Hematopoietic multipotent progenitor cell treated with erythropoietin and hydrocortisone succinate and interleukin-3 and kit ligand, for 6 days (in vitro differentiated cells): ENCODE data around the gene RNF167.
A peak's percentile ranks its signal among the peaks of the same experiment; 100 is the strongest.

Experiments
- DNase-seq: peaks from one replicate; pipeline ENCODE4 v3.0.0-alpha.2; 2015

RNF167 gene

GRCh38 chr17:4940555-4941318 is 669 bp downstream of the RNF167 start:
- peak; percentile 49 for DNase-seq

- DNase-seq: peak; percentile 38
Observed at GRCh38 chr17:4941319-4941610, 1.2 kb downstream of the RNF167 start.

DNA sequence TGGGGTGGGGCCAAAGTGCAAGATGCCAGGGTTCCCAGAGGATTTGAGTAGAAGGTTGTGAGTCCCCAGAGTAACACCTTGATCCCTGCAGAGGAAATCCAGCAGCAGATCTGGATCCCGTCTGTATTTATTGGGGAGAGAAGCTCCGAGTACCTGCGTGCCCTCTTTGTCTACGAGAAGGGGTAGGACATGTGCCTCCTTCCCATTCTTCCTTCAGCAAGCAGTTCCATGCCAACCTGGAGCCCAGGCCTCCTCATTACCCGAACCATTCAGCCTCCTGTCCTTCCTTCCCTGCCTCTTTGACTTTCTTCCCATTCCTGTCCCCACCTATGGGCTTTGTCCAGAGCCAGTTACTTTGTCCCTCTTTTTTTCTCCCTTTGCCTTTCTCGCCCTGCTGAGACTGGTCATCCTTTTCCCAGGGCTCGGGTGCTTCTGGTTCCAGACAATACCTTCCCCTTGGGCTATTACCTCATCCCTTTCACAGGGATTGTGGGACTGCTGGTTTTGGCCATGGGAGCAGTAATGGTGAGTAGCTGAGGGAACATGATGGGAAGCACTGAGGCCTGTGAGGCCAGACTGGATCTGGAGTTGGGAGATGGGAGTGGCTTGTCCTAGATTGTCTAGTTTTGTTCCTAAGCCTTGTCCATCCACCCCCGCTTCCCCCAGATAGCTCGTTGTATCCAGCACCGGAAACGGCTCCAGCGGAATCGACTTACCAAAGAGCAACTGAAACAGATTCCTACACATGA is 2.9 kb downstream of the RNF167 start:
- no peak for DNase-seq

- DNase-seq: peak; percentile 89
Observed at GRCh38 chr17:4944163-4944553, 4.1 kb downstream of the RNF167 start.

DNA sequence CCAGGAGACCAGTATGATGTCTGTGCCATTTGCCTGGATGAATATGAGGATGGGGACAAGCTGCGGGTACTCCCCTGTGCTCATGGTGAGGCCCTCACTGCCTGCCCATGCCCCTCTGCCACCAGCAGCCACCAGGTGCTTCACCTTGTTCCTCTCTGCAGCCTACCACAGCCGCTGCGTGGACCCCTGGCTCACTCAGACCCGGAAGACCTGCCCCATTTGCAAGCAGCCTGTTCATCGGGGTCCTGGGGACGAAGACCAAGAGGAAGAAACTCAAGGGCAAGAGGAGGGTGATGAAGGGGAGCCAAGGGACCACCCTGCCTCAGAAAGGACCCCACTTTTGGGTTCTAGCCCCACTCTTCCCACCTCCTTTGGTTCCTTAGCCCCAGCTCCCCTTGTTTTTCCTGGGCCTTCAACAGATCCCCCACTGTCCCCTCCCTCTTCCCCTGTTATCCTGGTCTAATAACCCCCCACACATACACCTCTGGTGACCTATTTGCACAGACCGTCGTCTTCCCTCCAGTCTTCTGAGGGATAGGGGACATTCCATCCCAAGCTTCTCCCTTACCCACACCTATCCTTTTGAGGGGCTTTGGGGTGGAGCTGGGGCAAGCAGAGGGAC is 4.6 kb downstream of the RNF167 start:
- no peak for DNase-seq

- peak; percentile 92 for DNase-seq
Observed at GRCh38 chr17:4945176-4945943, 5.3 kb downstream of the RNF167 start.

DNA sequence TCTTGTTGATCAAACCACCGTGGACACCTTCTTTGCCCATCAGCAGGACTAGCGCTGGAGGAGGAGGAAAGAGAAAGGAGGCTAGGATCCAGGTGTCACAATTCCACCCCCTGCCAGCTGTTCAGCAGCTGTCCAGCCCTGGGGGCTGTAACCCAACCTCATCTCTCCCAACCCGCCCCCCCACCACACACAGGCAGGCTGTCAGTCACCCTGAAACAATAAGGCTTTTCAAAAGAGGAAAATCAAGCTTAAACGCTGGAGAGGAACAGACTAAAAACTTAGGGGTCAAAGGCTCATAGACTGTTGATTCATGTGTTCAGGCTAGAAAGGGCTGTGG is 5.8 kb downstream of the RNF167 start:
- no peak for DNase-seq

DNA sequence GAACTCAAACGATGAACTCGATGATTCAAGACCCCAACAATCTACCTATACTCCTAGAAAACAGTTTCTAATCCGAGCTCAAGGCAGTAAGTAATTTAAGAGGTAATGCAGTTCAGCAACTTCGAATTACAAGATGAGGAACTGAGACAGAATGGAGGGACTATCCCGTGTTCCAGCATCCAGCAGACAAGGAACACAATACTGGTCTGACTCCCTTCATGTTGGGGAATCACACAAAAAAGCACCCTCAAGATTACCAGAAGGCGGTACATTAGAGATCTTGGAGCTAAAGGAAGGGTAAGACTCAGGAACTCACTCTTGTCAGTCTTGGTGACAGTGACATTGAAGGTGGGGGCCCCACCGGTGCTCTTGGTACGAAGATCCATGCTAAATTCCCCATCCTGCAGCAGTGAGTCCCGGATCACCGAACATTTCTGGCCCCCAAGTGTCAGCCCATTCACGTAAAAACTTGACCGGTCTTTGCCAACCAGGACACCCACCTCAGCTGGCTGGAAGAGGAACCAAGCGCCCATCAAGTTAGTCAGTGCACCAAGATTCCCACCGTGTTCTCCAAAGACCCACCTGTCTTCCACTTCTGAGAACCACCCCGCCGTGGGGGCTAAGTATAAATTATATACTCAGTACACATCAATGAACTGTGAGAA is 6.4 kb downstream of the RNF167 start:
- no peak for DNase-seq

DNA sequence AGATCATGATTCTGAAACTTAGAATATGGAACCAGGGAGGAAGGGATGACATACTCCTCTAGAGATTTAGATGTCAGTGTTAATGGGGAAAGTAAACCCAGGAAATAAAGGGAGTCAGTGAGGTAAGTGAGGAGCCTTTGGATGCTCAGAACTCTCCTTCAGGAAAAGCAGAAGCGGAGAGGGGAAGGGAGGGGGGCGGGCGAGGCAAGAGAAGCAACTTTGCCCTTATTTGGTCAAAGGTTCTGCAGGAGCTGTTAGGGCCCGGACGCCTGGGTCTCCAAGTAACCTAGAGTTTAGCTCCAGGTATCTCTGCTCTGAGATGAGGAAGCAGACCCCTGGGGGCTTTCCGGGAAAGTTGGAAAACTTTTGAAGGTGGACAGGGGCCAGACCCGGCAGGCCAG is 6.9 kb downstream of the RNF167 start:
- DNase-seq: peak; percentile 51

GRCh38 chr17:4947411-4948165 is 7.5 kb downstream of the RNF167 start:
- DNase-seq: peak; percentile 75

DNA sequence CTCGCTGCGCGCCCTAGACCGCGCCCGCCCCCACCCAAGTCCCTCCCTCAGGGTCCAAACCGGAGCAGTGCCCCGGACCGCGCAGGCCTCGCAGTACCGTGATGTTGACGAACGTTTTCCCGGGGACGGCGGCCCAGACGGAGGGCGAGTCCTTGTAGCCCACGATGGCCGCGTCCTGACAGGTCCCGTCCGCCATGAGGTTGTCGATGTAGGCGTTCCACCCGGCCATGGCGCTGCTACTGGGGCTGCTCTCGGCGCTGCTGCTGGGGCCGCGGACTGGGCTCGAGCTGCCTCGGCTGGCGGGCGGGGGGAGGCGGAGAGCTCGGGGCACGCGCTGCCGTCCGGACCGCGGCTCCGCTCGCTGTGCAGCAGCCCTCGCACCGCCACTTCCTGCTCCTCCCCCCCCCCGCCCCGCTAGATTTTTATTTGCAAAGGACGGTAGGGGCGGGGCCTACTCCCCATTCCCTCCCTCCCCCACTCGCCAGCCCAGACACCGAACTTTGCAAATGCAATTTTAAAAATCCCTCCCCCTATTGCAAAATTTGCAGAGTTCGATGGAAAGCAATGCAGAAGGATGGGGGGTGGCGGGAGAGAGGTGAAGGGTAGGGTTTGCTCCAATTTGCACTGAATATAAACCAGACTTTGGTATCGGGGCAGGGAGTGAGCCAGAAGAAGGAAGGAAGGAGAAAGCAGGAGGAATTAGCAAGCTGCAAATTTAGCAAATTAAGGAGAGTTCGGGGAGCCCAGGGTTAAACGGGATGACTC is 8.3 kb downstream of the RNF167 start, which contains the start of gene PFN1:
PFN1 (minus strand) TSS at position 365 of the 765 bp plus-strand sequence; CDS start at position 229, 136 bp downstream.
- DNase-seq: peak; percentile 97

GRCh38 chr17:4948931-4949320 is 8.9 kb downstream of the RNF167 start:
- peak; percentile 91 for DNase-seq

DNA sequence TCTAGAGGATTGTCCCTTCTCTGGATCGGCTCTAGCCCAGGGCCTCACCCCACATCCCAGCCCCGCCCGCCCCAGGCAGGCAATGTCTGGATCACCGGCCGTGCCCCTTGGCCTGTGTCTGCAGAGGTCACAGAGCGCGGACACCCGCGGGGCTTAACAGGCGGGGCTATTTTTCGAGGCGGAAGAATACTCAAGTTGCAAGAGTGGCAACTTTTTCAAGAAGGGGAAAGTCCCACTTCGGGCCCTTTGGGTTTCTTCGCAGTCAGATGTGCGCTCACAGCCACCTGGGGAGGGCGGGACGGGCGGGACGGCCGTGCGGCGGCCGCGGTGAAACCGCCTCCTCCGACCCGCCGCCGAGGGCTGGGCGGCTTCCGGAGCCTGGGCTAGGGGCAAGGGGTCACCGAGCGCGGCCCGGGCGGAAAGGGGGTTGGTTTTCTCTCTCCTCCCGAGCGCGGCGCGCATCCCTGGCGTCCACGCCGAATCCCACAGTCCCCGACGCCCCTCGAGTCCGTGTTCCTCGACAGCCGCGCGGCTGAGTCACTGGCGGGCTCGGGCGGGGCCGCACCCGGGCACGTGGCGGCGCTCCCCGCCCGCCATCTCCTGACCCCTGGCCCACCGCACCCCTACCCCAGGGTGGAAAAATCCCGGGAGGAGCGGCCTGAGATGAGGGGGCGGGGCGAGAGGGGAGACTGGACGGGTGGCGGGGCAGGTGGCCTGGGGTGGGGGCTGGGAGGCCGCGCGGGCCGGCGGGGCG is 9.4 kb downstream of the RNF167 start:
- DNase-seq: peak; percentile 81

DNA sequence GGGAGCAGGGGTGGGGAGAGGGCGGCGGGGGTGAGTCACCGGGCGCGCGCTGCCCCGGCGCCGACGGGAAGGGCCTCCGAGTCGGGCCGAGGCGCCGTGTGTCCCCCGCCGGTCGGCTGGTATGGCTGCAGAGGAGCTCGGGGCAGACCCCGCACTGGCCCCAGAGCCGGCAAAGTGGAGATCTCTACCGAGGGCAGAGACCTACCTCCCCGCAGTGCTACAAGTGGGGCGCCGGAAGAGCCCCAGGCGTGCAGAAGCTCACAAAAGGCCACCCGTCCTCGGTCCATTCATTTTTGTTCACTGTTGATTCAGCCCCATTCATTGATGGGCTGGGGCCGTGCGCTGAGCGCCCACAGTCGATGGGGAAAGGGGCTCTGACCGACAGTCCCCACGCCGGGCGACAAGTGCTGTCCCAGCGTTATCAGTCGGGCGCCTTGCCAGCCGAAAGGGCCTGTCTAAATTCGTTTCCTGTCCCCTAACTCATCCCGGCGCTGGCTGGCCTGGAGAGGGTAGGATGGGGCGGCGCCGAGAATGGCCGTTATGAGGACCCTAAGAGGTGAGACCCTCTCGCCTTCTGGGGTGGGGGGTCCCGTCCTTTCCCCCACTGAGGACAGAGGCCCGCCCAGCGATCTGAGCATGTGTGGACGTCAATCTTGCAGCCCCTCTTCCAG is 10.1 kb downstream of the RNF167 start:
- DNase-seq: peak; percentile 87

GRCh38 chr17:4950746-4951204 is 10.7 kb downstream of the RNF167 start, which contains the start of gene ENO3:
ENO3 (plus strand) TSS chr17:4951119; CDS start chr17:4951830, 711 bp downstream.
- peak; percentile 57 for DNase-seq

DNA sequence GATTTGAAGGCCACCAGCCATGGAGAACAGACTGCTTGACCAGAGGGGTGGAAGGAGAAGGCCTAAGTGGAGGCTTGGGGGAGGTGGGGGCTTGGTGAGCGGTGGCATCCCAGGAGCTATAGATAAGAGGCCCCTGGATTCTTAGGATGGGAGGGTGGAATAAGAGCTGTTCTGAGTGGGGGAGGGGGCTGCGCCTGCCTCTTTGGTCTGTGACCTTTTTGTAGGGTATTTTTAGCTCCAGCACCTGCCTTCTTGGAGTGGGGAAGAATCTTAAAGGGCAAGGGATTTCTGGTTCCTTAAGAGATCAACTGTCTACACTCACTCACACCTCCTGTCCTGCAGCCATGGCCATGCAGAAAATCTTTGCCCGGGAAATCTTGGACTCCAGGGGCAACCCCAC is 11.4 kb downstream of the RNF167 start:
- DNase-seq: no peak

GRCh38 chr17:4953451-4953961 is 13.4 kb downstream of the RNF167 start:
- DNase-seq: no peak

DNA sequence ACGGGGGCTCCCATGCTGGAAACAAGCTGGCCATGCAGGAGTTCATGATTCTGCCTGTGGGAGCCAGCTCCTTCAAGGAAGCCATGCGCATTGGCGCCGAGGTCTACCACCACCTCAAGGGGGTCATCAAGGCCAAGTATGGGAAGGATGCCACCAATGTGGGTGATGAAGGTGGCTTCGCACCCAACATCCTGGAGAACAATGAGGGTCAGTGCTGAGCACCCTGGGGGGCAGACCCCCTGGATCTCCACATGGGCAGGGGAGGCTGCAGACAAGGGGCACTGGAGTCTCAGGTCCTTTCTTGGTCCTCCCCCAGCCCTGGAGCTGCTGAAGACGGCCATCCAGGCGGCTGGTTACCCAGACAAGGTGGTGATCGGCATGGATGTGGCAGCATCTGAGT is 15.0 kb downstream of the RNF167 start:
- no peak for DNase-seq

- peak; percentile 70 for DNase-seq
Observed at GRCh38 chr17:4956493-4957061, 16.5 kb downstream of the RNF167 start.
